Vagina (tissue), 2 donors: ENCODE measurements around the gene RNASE7.

Source experiments
- CTCF ChIP-seq, 3 experiments: fragments of 450-650 bp in 2 of 3; fragments of 200-600 bp in 1 of 3; sonication (generic) in 1 of 3; IDR thresholded peaks; one replicate each; pipeline ENCODE4 v1.5.1; 2017 to 2019; ENCODE audit warnings: antibody characterized with exemption in 3 of 3, mild to moderate bottlenecking in 2 of 3, moderate library complexity in 2 of 3
- POLR2A ChIP-seq, 2 donors: fragments of 450-650 bp; IDR thresholded peaks; one replicate each; pipeline ENCODE4 v1.6.1; 2017; ENCODE audit warnings: antibody characterized with exemption in 2 of 2, mild to moderate bottlenecking in 2 of 2, moderate library complexity in 2 of 2
- POLR2AphosphoS5 ChIP-seq, 2 donors: sonication (generic); formaldehyde crosslinking; IDR thresholded peaks; one replicate each; pipeline ENCODE4 v1.9.0; 2017; ENCODE audit warnings: antibody characterized with exemption in 2 of 2, mild to moderate bottlenecking in 2 of 2, low read depth in 1 of 2; ENCODE audit not compliant: insufficient read depth in 1 of 2

- TF ChIP-seq CTCF (IDR thresholded peaks at IDR 0.05) (peak in 1 of 3 experiments; percentile 27), POLR2A (IDR thresholded peaks at IDR 0.05) (peak; percentile 36 to 59), POLR2AphosphoS5 (IDR thresholded peaks at IDR 0.05; ENCODE audit: insufficient read depth in 1 of 2, low read depth in 1 of 2) (peak in 1 of 2 donors; percentile 89)
Measured at GRCh38 chr14:21024585-21025370, 17.4 kb upstream of the RNASE7 start, which contains the start of gene NDRG2.
